GM19324 (cell line): Measurements from ENCODE around the gene CAMSAP1.
"Not testable (repeated sequence)": the region's sequence is repeated elsewhere in the genome, so short reads cannot be mapped to it uniquely, and the experiment has no call there.

Source experiments
- ATAC-seq: cut with Tn5 transposase; IDR thresholded peaks from one replicate; pipeline ENCODE4 v1.9.1; 2021; ENCODE audit warnings: mild to moderate bottlenecking, moderate library complexity; ENCODE audit not compliant: unreplicated experiment, low FRiP score

The CAMSAP1 gene

DNA sequence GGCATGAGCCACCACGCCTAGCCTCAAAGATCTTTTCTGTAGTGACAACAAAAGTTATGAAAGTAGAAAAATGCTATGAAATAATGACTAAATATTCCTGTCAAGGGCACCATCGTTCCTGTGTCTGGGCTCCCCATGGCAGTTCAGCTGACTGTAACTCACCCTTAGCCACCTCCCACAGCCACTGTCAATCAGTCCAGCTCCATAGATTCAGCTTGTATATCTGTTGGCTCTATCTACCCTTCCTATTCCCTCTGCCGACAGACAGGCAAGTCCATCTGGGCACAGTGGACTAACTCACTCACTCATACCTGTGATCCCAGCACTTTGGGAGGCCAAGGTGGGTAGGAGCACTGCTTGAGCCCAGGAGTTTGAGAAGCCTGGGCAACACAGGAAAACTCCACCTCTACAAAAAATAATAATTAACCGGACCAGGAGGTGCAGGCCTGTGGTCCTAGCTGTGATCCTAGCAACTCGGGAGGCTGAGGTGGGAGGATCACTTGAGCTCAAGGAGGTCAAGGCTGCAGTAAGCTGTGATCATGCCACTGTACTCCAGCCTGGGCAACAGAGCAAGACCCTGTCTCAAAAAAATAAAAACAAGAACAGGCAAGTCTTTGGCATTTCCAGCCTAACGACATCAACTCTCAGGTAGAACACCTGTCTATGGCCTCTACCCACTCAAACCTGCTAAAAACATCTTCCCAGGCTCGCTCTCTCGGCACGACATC is 6.2 kb downstream of the CAMSAP1 start:
- ATAC-seq, result no peak

DNA sequence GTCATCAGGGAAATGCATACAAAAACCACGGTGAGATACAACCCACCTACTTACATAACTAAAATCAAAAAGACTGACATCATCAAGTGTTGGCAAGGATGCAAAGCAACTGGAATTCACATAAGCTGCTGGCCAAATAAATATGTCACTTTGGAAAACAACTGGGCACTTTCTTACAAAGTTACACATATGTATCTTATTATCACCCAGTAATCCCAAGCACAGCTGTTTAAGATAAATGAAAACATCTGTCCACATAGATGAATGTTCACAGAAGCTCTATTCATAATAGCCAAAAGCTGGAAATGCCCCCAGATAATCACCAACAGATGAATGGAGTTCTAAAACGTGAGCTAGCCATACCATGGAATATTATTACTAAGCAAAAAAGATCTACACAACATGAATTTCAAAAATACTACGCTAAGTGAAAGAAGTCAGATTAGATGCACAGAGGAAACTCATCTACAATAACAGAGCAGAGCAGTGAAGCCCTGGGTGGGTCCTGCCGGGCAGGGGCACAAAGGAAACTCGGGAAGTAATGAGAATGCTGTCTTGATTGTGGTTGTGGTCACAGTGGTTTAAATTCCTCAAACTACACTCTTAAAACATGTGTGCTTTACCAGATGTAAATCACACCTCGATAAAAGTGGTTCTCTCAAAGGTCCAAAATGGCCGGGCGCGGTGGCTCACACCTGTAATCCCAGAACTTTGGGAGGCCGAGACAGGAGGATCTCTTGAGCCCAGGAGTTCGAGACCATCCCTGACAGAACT is 8.5 kb downstream of the CAMSAP1 start:
- ATAC-seq, result no peak

DNA sequence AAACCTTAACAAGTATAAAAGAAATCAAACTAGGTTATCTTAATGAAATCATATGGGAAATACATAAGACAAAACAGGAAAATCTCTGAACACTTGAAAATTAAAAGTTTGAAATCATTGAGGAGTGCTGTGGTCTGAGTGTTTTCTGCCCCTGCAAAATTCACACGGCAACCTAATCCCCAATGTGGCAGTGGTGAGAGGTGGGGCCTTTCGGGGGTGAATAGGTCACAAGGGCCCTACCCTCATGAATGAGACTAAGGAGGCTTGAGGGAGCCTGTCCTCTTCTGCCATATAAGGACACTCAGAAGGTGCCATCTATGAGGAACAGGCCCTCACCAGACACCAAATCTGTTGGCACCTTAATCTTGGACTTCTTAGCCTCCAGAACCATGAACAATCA is 10.7 kb downstream of the CAMSAP1 start:
- no peak for ATAC-seq

GRCh38 chr9:135896205-135896604 is 11.1 kb downstream of the CAMSAP1 start:
- no peak for ATAC-seq

- ATAC-seq, result no peak
These were observed 12.0 kb downstream of the CAMSAP1 start for GRCh38 chr9:135895202-135895848.

DNA sequence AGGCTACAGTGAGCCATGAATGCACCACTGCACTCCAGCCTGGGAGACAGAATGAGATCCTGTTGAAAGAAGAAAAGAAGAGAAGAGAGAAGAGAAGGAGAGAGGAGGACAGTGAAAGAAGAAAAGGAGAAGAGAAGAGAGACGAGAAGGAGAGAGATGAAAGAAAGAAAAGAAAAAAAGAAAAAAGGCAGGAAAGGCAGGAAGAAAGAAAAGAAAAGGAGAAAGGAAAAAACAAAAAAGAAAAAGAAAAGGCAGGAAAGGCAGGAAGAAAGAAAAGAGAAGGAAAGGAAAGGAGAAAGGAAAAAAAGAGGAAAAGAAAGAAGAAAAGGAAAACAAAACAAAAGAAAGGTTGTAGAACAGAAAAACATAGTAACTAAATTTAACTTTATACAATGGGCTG is 14.2 kb downstream of the CAMSAP1 start:
- ATAC-seq, result no peak

DNA sequence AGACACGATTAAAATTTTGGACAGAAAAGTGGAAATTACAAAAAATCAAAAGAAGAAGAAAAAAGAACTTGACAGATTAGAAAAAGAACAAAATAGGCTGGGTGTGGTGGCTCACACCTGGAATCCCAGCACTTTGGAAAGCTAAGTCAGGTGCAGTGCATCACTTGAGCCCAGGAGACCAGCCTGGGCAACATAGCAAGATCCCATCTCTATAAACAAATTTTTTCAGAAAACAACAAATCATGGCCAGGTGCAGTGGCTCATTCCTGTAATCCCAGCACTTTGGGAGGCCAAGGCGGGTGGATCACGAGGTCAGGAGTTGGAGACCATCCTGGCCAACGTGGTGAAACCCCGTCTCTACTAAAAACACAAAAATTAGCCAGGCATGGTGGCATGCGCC is 15.0 kb downstream of the CAMSAP1 start:
- ATAC-seq, result not testable (repeated sequence)

DNA sequence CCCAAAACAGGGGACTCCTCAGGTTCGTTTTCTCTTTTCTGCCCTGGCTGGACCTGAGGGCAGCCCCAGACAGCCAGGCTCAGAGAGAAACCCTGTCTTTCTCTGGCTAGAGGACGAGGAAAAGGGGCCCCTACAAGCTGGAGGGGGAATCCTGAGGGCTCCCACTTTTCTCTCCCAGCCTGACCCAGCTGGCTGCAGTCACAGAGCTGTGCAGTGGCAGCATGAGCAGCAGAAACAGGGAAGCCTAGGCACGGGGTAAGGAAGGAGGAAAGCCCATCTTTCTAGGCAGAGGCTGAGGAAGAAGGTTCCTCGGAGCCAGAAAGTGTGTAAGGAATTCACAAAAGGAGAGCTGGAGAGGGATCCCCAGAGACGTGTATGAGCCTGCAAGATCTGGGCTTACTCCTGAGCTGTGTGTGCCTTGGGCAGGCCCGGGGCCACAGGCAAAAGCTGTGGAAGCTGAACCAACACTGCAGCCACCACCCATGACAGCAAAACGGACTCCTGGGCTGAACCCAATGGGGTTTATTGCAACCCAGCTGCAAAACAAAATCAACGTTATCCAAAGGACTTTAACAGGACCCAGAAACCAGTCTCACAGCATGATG is 16.2 kb downstream of the CAMSAP1 start:
- no peak for ATAC-seq

DNA sequence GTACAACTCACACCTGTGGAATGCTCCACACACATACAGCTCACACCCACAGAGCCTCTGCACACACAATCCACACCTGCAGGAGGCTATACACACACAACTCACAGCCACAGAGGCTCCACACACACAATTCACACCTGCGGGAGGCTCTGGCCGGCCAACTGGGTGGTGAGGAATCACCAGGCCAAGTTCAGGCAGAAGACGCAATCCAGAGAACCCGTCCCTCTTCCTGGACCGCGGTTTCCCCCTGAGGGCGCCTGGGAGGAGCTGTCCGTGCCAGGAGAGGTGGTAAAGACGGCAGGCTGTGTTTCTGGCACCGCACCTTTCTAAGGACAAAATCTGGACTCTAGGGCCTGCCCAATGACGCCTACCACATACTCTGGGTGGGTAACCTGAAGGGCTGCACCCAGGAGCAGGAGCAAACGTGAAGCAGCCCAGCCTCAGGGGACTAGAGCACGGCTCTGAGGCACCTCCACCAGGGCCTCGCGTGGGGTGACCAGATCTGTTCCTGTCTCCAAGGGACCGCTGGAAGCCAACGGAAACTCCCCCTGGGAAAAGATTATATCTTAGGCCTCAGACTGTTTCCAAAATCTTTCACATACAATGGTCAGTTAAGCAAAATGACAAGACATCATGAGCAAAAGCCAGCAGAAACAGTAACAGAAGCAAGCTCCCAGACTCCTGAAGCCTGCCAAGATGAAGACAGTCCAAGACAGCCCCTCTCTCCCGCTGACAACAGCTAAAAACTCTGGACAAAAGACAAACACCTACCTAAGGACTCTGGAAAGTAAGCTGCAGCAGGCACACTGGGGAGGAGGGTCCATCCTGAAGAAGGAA is 16.9 kb downstream of the CAMSAP1 start:
- ATAC-seq, result no peak

DNA sequence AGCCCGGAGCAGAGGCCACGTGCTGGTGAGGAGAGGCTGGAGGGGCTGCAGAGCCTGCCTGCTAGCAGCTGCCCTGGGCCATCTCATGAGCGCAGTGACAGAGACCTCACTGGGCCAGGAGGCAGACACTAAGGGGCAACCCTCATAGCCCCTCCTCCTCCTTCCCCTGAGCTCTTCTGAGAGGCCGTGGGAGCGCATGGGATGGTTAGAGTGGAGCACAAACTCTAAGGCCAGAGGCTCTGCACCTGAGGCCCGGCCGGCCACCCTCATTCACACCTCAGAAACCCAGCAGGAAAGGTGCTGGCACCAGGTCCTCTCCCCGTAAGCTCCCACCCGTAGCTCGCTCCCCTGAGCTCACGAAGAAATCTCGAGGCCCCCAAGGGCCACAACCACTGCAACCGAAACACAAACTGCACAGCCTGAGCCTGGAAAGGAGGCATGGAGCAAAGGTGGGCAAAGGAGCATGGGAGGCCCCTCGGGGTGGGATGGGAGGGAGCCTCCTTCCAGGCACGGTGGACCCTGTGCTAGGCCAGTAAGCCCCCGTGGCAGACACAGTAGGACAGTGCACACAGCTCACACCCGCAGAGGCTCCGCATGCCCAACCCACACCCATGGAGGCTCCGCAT is 17.7 kb downstream of the CAMSAP1 start:
- no peak for ATAC-seq

- no peak for ATAC-seq
These were observed 18.5 kb downstream of the CAMSAP1 start for GRCh38 chr9:135888766-135889394.

DNA sequence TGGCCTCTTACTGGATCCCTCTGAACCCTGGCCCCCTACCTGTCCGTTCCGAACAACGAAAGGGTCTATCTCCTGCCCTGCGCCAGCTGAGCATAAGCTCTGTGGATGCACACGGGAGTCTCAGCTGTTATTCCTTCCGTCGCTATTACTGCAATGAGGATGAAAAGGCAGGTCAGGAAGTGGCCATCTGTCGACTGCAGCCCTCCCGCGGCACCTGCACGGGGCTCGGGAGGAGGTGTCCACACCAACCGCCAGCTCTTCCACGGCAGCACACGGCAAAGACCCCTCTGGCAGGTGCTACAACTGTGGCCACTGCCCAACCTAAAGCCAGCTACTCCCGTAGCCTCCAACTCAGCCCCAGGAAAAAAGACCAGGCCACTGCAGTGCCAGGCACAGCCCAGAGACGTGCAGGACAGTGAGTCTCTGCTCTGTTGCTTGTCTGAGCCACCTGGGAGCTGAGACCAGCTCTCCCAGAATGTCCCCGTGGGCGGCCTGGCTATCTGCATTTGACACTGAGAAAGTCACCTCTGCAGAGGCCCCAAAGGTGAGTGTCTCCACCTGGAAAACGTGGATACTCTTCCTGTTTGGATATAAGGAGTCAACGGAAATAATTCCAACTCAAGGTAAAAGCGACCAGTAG is 19.1 kb downstream of the CAMSAP1 start:
- no peak for ATAC-seq

GRCh38 chr9:135887585-135888050 is 19.7 kb downstream of the CAMSAP1 start:
- ATAC-seq, result no peak

GRCh38 chr9:135887021-135887507 is 20.3 kb downstream of the CAMSAP1 start:
- no peak for ATAC-seq

- no peak for ATAC-seq
These were observed 21.0 kb downstream of the CAMSAP1 start for GRCh38 chr9:135886147-135886981.

DNA sequence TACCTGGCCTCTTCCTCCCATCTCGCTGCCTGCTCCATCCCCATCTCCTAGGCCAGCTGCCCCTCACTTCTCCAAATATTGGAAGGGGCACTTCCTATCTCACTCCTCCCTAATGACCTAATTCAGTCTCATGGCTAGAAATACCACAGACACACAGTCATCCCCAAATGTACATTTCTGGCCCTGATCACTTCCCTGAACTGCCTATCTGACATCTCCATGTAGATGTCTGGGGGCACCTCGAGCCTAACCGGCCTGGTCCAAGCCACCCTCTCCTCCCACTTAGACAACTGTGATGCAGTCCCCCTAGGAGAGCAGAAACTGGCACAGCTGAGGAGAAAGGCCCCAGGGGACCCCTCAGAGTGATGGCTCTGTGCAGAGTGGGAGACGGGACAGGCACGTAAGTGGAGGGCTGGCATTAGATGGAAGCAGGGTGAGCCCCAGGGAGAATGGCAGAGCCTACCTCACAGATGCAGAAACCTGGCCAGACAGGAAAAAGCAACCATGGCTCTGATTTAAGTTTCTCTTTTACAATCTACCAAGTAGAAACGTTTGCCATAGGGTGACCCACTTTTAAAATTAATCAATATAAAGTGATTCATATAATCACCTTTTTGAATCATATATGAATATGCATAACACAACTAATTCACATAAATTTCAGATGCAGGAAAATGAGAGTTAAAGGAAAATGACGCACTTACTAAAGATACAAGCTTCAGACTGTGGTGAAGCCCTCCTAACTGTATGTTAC is 22.1 kb downstream of the CAMSAP1 start:
- ATAC-seq, result no peak
